ENCODE measurements around the gene NKX6-2. TPM values are rescaled to one million over a fixed set of nuclear protein-coding genes. Genes with fewer than 3 reads are reported as not detected.
A peak's percentile ranks its signal among the peaks of the same experiment; 100 is the strongest.

The NKX6-2 gene
- total RNA-seq, 4 donors from 2014 or later, result not detected

GRCh38 chr10:132788180-132788830 is 2.4 kb upstream of the NKX6-2 start:
- H3K36me3 ChIP-seq, result peaks cover 0 to 12% of the 10 kb centered on the region in 2 donors
- TF ChIP-seq CTCF (IDR thresholded peaks at IDR 0.05) (peak in 3 of 4 experiments; percentile 11 to 39 (median 12)), EP300 (IDR thresholded peaks at IDR 0.05) (no peak)
- no peak for ATAC-seq
- H3K9me3 ChIP-seq, result peaks cover 0 to 13% (median 0%) of the 10 kb centered on the region in 3 donors
- H3K4me3 ChIP-seq, result peak overlapping the region in 1 of 2 donors; percentile 28
- no CpG with 5 or more reads among the region's 79 CpGs for WGBS, 2 donors (ENCODE audit: low coverage in 1 of 2)
- peaks cover 85% of the 10 kb centered on the region for H3K27me3 ChIP-seq
- H3K27ac ChIP-seq, result no peak overlapping the region
- H3K4me1 ChIP-seq, result peaks cover 0 to 48% (median 25%) of the 10 kb centered on the region in 3 donors

- Histone ChIP-seq H3K27ac (no peak overlapping the region), H3K27me3 (peaks cover 84% of the 10 kb centered on the region), H3K4me3 (peak overlapping the region in 1 of 2 donors; percentile 28), H3K36me3 (peaks cover 0 to 19% of the 10 kb centered on the region in 2 donors), H3K9me3 (peaks cover 0 to 13% (median 0%) of the 10 kb centered on the region in 3 donors), H3K4me1 (peaks cover 0 to 48% (median 25%) of the 10 kb centered on the region in 3 donors)
- ATAC-seq, result no peak
- TF ChIP-seq CTCF (IDR thresholded peaks at IDR 0.05) (no peak), POLR2AphosphoS5 (IDR thresholded peaks at IDR 0.05) (no peak), POLR2A (IDR thresholded peaks at IDR 0.05) (no peak), EP300 (IDR thresholded peaks at IDR 0.05) (no peak)
- no CpG with 5 or more reads among the region's 80 CpGs for WGBS, 2 donors (ENCODE audit: low coverage in 1 of 2)
These were observed 1.7 kb upstream of the NKX6-2 start for GRCh38 chr10:132787495-132788179.

GRCh38 chr10:132786884-132787494 is 1.0 kb upstream of the NKX6-2 start:
- TF ChIP-seq POLR2AphosphoS5 (IDR thresholded peaks at IDR 0.05), result no peak
- TF ChIP-seq POLR2A (IDR thresholded peaks at IDR 0.05), result no peak
- no peak for TF ChIP-seq EP300 (IDR thresholded peaks at IDR 0.05)
- no peak for TF ChIP-seq CTCF (IDR thresholded peaks at IDR 0.05)
- Histone ChIP-seq H3K4me3 (peak overlapping the region in 1 of 2 donors; percentile 28), H3K27ac (no peak overlapping the region), H3K27me3 (peaks cover 88% of the 10 kb centered on the region), H3K9me3 (peaks cover 0 to 13% (median 0%) of the 10 kb centered on the region in 3 donors), H3K4me1 (peaks cover 0 to 48% (median 25%) of the 10 kb centered on the region in 3 donors), H3K36me3 (peaks cover 0 to 25% of the 10 kb centered on the region in 2 donors)
- WGBS, 2 donors (ENCODE audit: low coverage in 1 of 2), result 2% methylated on average over 10 of the region's 80 CpGs; no CpG with 5 or more reads in 1 of the 2 donors
- ATAC-seq, result no peak

- ATAC-seq, result no peak
- Histone ChIP-seq H3K27me3 (peaks cover 85% of the 10 kb centered on the region), H3K27ac (no peak overlapping the region), H3K36me3 (peaks cover 0 to 30% of the 10 kb centered on the region in 2 donors), H3K9me3 (peaks cover 0 to 13% (median 0%) of the 10 kb centered on the region in 3 donors), H3K4me1 (peaks cover 0 to 48% (median 25%) of the 10 kb centered on the region in 3 donors), H3K4me3 (peak overlapping the region in 1 of 2 donors; percentile 28)
- WGBS, 2 donors (ENCODE audit: low coverage in 1 of 2), result no CpG with 5 or more reads among the region's 58 CpGs
- no peak for TF ChIP-seq CTCF (IDR thresholded peaks at IDR 0.05)
- no peak for TF ChIP-seq POLR2AphosphoS5 (IDR thresholded peaks at IDR 0.05)
- TF ChIP-seq POLR2A (IDR thresholded peaks at IDR 0.05), result no peak
- TF ChIP-seq EP300 (IDR thresholded peaks at IDR 0.05), result no peak
These were observed 533 bp upstream of the NKX6-2 start for GRCh38 chr10:132786476-132786883.

All from gastroesophageal sphincter (tissue), 4 donors.